Measurements from ENCODE around the gene GAPDH.

DNA sequence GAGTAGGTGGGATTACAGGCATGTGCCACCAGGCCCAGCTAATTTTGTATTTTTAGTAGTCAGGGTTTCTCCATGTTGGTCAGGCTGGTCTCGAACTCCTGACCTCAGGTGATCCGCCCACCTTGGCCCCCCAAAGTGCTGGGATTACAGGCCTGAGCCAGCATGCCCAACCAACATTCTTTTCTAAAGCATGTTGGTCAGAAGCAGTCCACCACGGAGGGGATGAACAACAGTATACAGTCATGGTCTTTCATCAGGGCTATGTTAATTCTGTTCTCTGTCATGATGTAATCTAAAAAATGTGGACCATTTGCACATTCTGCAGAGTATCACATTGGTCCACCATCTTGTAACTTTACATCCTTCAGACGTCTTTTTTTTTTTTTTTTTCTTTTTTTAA, 44.9 kb upstream of the GAPDH start:
- TF ChIP-seq POLR2A (IDR thresholded peaks at IDR 0.05) = no peak
- TF ChIP-seq, protein P1, sequence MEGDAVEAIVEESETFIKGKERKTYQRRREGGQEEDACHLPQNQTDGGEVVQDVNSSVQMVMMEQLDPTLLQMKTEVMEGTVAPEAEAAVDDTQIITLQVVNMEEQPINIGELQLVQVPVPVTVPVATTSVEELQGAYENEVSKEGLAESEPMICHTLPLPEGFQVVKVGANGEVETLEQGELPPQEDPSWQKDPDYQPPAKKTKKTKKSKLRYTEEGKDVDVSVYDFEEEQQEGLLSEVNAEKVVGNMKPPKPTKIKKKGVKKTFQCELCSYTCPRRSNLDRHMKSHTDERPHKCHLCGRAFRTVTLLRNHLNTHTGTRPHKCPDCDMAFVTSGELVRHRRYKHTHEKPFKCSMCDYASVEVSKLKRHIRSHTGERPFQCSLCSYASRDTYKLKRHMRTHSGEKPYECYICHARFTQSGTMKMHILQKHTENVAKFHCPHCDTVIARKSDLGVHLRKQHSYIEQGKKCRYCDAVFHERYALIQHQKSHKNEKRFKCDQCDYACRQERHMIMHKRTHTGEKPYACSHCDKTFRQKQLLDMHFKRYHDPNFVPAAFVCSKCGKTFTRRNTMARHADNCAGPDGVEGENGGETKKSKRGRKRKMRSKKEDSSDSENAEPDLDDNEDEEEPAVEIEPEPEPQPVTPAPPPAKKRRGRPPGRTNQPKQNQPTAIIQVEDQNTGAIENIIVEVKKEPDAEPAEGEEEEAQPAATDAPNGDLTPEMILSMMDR (IDR thresholded peaks at IDR 0.05) = no peak

All from Peyer's patch (tissue), 4 donors.